BLaER1 treated with 17β-estradiol and CSF1 and Interleukin-3, amounts not matched to agents 10 nM and 100 nM (cell line): ENCODE data around the gene PCDHGA9.
"Not testable (repeated sequence)": the region's sequence is repeated elsewhere in the genome, so short reads cannot be mapped to it uniquely, and the experiment has no call there.

Source experiments
- H3K27ac ChIP-seq, 11 experiments: shearing (Covaris generic); formaldehyde crosslinking; 2 replicates each; pipeline ENCODE4 v1.8.1; 2022
- H3K27me3 ChIP-seq, 11 experiments: shearing (Covaris generic); formaldehyde crosslinking; 2 replicates each; pipeline ENCODE4 v1.8.1; 2022
- H3K36me3 ChIP-seq, 11 experiments: shearing (Covaris generic); formaldehyde crosslinking; 2 replicates each; pipeline ENCODE4 v1.8.1; 2022
- H3K4me1 ChIP-seq, 10 experiments: shearing (Covaris generic); formaldehyde crosslinking; 2 replicates each; pipeline ENCODE4 v1.8.1; 2022
- H3K4me2 ChIP-seq, 11 experiments: shearing (Covaris generic); formaldehyde crosslinking; 2 replicates each; pipeline ENCODE4 v1.8.1; 2022
- H3K4me3 ChIP-seq, 10 experiments: shearing (Covaris generic); formaldehyde crosslinking; 2 replicates each; pipeline ENCODE4 v1.8.1; 2022
- H3K9ac ChIP-seq, 11 experiments: shearing (Covaris generic); formaldehyde crosslinking; 2 replicates each; pipeline ENCODE4 v1.8.1; 2022
- H3K9me3 ChIP-seq, 11 experiments: shearing (Covaris generic); formaldehyde crosslinking; replicated peaks in 1 of 11; 2 replicates each; pipeline ENCODE4 v1.8.1; 2022
- H4K20me1 ChIP-seq, 11 experiments: shearing (Covaris generic); formaldehyde crosslinking; 2 replicates each; pipeline ENCODE4 v1.8.1; 2022
- Cebpa-rat ChIP-seq, 11 experiments: shearing (Covaris generic); IDR thresholded peaks; 2 replicates each; pipeline ENCODE4 v1.8.1; 2022

The PCDHGA9 gene

GRCh38 chr5:141420855-141421488, 18.4 kb downstream of the PCDHGA9 start, which contains the start of gene PCDHGA11:
TSS of gene PCDHGA11 (plus strand) at chr5:141421051. CDS start at chr5:141421228, 177 bp downstream.
- no peak within 1 kb of the TSS for H3K27ac ChIP-seq
- peaks cover 8 to 42% (median 31%) of the 10 kb centered on the region in 11 experiments; a peak in 20 of 22 replicates for H3K27me3 ChIP-seq
- H4K20me1 ChIP-seq, result no peaks in the 10 kb centered on the region
- no peak within 1 kb of the TSS for H3K4me2 ChIP-seq
- peaks cover 0 to 3% (median 0%) of the 10 kb centered on the region in 10 experiments; a peak in 2 of 20 replicates for H3K4me1 ChIP-seq
- H3K4me3 ChIP-seq, result peak within 1 kb of the TSS in 6 of 10 experiments; percentile 2 to 35 (median 16); a peak in 4 of 20 replicates
- H3K9ac ChIP-seq, result no peak within 1 kb of the TSS
- H3K9me3 ChIP-seq, result peaks cover 63 to 77% (median 70%) of the 10 kb centered on the region in 11 experiments
- no peak for TF ChIP-seq Cebpa-rat (IDR thresholded peaks at IDR 0.05)
- H3K36me3 ChIP-seq, result peaks cover 0 to 51% (median 27%) of the 10 kb centered on the region in 11 experiments; a peak in 14 of 22 replicates

GRCh38 chr5:141421489-141421855, 18.9 kb downstream of the PCDHGA9 start:
- TF ChIP-seq Cebpa-rat (IDR thresholded peaks at IDR 0.05), result no peak
- Histone ChIP-seq H3K36me3 (peaks cover 0 to 55% (median 31%) of the 10 kb centered on the region in 11 experiments; a peak in 14 of 22 replicates), H3K4me3 (peak overlapping the region in 4 of 10 experiments; percentile 14 to 35 (median 16); a peak in 1 of 20 replicates), H3K9ac (no peak overlapping the region), H3K27me3 (peaks cover 8 to 42% (median 31%) of the 10 kb centered on the region in 11 experiments; a peak in 20 of 22 replicates), H3K9me3 (peaks cover 63 to 81% (median 70%) of the 10 kb centered on the region in 11 experiments), H3K4me2 (no peak overlapping the region), H3K27ac (no peak overlapping the region), H3K4me1 (no peaks in the 10 kb centered on the region), H4K20me1 (no peaks in the 10 kb centered on the region)

- Histone ChIP-seq H3K36me3 (peaks cover 9 to 68% (median 44%) of the 10 kb centered on the region in 11 experiments; a peak in 17 of 22 replicates), H3K4me2 (no peak overlapping the region), H3K4me3 (no peak overlapping the region), H4K20me1 (no peaks in the 10 kb centered on the region), H3K4me1 (no peaks in the 10 kb centered on the region), H3K9ac (no peak overlapping the region), H3K27ac (no peak overlapping the region), H3K27me3 (peaks cover 8 to 39% (median 29%) of the 10 kb centered on the region in 11 experiments; a peak in 20 of 22 replicates), H3K9me3 (peaks cover 64 to 89% (median 71%) of the 10 kb centered on the region in 11 experiments)
- TF ChIP-seq Cebpa-rat (IDR thresholded peaks at IDR 0.05), result no peak
Observed at GRCh38 chr5:141422742-141423291, 20.2 kb downstream of the PCDHGA9 start.

GRCh38 chr5:141427783-141428426, 25.3 kb downstream of the PCDHGA9 start:
- peaks cover 0 to 3% (median 0%) of the 10 kb centered on the region in 11 experiments; a peak in 1 of 22 replicates for H3K27me3 ChIP-seq
- H3K9me3 ChIP-seq, result peaks cover 42 to 64% (median 50%) of the 10 kb centered on the region in 11 experiments
- TF ChIP-seq Cebpa-rat (IDR thresholded peaks at IDR 0.05), result no peak
- H3K9ac ChIP-seq, result no peak overlapping the region
- H3K4me2 ChIP-seq, result no peak overlapping the region
- peaks cover 0 to 5% (median 2%) of the 10 kb centered on the region in 10 experiments; a peak in 3 of 20 replicates for H3K4me1 ChIP-seq
- no peak overlapping the region for H3K4me3 ChIP-seq
- no peaks in the 10 kb centered on the region for H4K20me1 ChIP-seq
- no peak overlapping the region for H3K27ac ChIP-seq
- H3K36me3 ChIP-seq, result peaks cover 9 to 44% (median 28%) of the 10 kb centered on the region in 11 experiments; a peak in 18 of 22 replicates

GRCh38 chr5:141430332-141431113, 27.9 kb downstream of the PCDHGA9 start, which contains the start of gene PCDHGA12:
TSS of gene PCDHGA12 (plus strand) at chr5:141430507. CDS start at chr5:141430760, 253 bp downstream.
- Histone ChIP-seq H3K4me2 (peak within 1 kb of the TSS; percentile 69 to 89 (median 82)), H3K9me3 (peaks cover 59 to 78% (median 65%) of the 10 kb centered on the region in 11 experiments), H3K4me3 (peak within 1 kb of the TSS; percentile 59 to 77 (median 68)), H4K20me1 (no peaks in the 10 kb centered on the region), H3K27me3 (no peaks in the 10 kb centered on the region), H3K36me3 (peaks cover 13 to 48% (median 29%) of the 10 kb centered on the region in 11 experiments; a peak in 18 of 22 replicates), H3K4me1 (peaks cover 0 to 11% (median 2%) of the 10 kb centered on the region in 10 experiments; a peak in 3 of 20 replicates), H3K9ac (peak within 1 kb of the TSS; percentile 62 to 84 (median 77)), H3K27ac (peak within 1 kb of the TSS in 10 of 11 experiments; percentile 37 to 85 (median 76); a peak in 20 of 22 replicates)
- no peak for TF ChIP-seq Cebpa-rat (IDR thresholded peaks at IDR 0.05)

- peak overlapping the region; percentile 59 to 77 (median 68) for H3K4me3 ChIP-seq
- peaks cover 63 to 78% (median 68%) of the 10 kb centered on the region in 11 experiments for H3K9me3 ChIP-seq
- H3K4me1 ChIP-seq, result peaks cover 0 to 11% (median 2%) of the 10 kb centered on the region in 10 experiments; a peak in 3 of 20 replicates
- H3K4me2 ChIP-seq, result peak overlapping the region; percentile 69 to 89 (median 82)
- H3K27ac ChIP-seq, result peak overlapping the region in 10 of 11 experiments; percentile 37 to 85 (median 76); a peak in 20 of 22 replicates
- H3K36me3 ChIP-seq, result peaks cover 13 to 45% (median 23%) of the 10 kb centered on the region in 11 experiments; a peak in 18 of 22 replicates
- TF ChIP-seq Cebpa-rat (IDR thresholded peaks at IDR 0.05), result no peak
- peak overlapping the region; percentile 62 to 84 (median 77) for H3K9ac ChIP-seq
- H4K20me1 ChIP-seq, result no peaks in the 10 kb centered on the region
- H3K27me3 ChIP-seq, result no peaks in the 10 kb centered on the region
Observed at GRCh38 chr5:141431286-141431685, 28.7 kb downstream of the PCDHGA9 start.

- Histone ChIP-seq H3K9me3 (peaks cover 53 to 78% (median 72%) of the 10 kb centered on the region in 11 experiments), H3K4me3 (peak overlapping the region in 7 of 10 experiments; percentile 7 to 77 (median 68); a peak in 11 of 20 replicates), H3K4me1 (peaks cover 0 to 11% (median 2%) of the 10 kb centered on the region in 10 experiments; a peak in 3 of 20 replicates), H3K36me3 (peaks cover 9 to 35% (median 16%) of the 10 kb centered on the region in 11 experiments; a peak in 18 of 22 replicates)
- H3K27me3 ChIP-seq, H3K9ac ChIP-seq, H3K27ac ChIP-seq, H3K4me2 ChIP-seq, H4K20me1 ChIP-seq: not testable (repeated sequence)
Observed at GRCh38 chr5:141432308-141432707, 29.7 kb downstream of the PCDHGA9 start.

GRCh38 chr5:141432726-141433125, 30.1 kb downstream of the PCDHGA9 start:
- H4K20me1 ChIP-seq, H3K27ac ChIP-seq, H3K27me3 ChIP-seq, H3K9ac ChIP-seq: not testable (repeated sequence)
- Histone ChIP-seq H3K4me3 (peak overlapping the region in 3 of 10 experiments; percentile 14 to 33 (median 24); a peak in 3 of 20 replicates), H3K36me3 (peaks cover 5 to 31% (median 13%) of the 10 kb centered on the region in 11 experiments; a peak in 18 of 22 replicates), H3K4me1 (peaks cover 0 to 11% (median 2%) of the 10 kb centered on the region in 10 experiments; a peak in 3 of 20 replicates), H3K4me2 (peak overlapping the region in 2 of 11 experiments; percentile 1 to 24; a peak in 2 of 22 replicates), H3K9me3 (peaks cover 52 to 78% (median 72%) of the 10 kb centered on the region in 11 experiments)
